Measurements from ENCODE around the gene VPS45.

VPS45 gene

DNA sequence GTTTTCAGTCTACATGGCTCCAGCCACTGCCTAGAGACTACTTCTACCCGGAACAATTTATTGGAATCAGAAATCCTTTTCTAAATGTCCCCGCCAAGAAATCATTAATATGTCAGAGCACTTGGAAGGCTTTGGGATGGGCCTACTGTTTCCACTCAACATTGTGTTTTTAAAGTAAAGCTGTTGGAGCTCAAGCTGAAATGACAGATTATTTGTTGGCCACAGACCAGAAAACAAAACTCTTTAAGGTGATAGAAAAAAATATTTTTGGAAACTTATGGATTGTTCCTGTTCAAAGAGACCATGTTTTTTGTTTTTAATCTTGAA, 496 bp downstream of the VPS45 start:
- H3K4me3 ChIP-seq (ENCODE audit: low read depth, low read length): peak overlapping the region; percentile 98

DNA sequence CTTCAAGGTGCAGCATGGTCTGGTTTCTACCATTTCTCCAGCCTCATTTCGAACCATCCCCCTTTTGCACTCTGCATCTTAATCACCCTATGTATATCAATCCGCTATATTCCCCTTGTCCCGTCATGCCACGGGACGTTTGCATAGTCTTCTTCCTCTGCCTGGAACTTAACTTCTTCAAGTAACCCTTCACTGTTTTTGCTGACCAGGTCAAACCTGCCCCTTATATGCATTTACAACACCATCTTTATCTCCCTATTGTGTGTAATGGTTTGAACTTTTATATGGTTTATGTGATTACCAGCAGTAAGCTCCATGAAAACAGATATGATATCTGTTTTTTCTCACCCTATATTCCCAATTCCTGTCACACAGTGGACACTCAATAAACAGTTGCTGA, 2.3 kb downstream of the VPS45 start:
- Histone ChIP-seq H3K27me3 (ENCODE audit: control insufficient read depth, insufficient read depth, low read length) (no peaks in the 10 kb centered on the region), H3K4me2 (ENCODE audit: low read length) (no peak overlapping the region), H3K4me1 (peaks cover 2% of the 10 kb centered on the region), H2AFZ (no peak overlapping the region), H3K9ac (no peak overlapping the region), H3K27ac (no peak overlapping the region), H3K36me3 (ENCODE audit: control insufficient read depth, insufficient read depth, low read length) (no peaks in the 10 kb centered on the region), H3K4me3 (ENCODE audit: low read depth, low read length) (no peak overlapping the region), H3K79me2 (no peaks in the 10 kb centered on the region), H3K9me3 (ENCODE audit: control insufficient read depth, low read length) (no peaks in the 10 kb centered on the region)
- TF ChIP-seq, protein P1, sequence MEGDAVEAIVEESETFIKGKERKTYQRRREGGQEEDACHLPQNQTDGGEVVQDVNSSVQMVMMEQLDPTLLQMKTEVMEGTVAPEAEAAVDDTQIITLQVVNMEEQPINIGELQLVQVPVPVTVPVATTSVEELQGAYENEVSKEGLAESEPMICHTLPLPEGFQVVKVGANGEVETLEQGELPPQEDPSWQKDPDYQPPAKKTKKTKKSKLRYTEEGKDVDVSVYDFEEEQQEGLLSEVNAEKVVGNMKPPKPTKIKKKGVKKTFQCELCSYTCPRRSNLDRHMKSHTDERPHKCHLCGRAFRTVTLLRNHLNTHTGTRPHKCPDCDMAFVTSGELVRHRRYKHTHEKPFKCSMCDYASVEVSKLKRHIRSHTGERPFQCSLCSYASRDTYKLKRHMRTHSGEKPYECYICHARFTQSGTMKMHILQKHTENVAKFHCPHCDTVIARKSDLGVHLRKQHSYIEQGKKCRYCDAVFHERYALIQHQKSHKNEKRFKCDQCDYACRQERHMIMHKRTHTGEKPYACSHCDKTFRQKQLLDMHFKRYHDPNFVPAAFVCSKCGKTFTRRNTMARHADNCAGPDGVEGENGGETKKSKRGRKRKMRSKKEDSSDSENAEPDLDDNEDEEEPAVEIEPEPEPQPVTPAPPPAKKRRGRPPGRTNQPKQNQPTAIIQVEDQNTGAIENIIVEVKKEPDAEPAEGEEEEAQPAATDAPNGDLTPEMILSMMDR (IDR thresholded peaks at IDR 0.05): no peak

More for the DNA sequence above, 496 bp downstream of the VPS45 start:
- TF ChIP-seq, protein P1 (IDR thresholded peaks at IDR 0.05): no peak
- Histone ChIP-seq H3K9me3 (ENCODE audit: control insufficient read depth, low read length) (no peaks in the 10 kb centered on the region), H2AFZ (peak overlapping the region; percentile 95), H3K36me3 (ENCODE audit: control insufficient read depth, insufficient read depth, low read length) (no peaks in the 10 kb centered on the region), H3K79me2 (no peaks in the 10 kb centered on the region), H3K9ac (no peak overlapping the region), H3K27ac (peak overlapping the region; percentile 92), H3K4me1 (peaks cover 2% of the 10 kb centered on the region), H3K27me3 (ENCODE audit: control insufficient read depth, insufficient read depth, low read length) (no peaks in the 10 kb centered on the region), H3K4me2 (ENCODE audit: low read length) (peak overlapping the region; percentile 100)

DNA sequence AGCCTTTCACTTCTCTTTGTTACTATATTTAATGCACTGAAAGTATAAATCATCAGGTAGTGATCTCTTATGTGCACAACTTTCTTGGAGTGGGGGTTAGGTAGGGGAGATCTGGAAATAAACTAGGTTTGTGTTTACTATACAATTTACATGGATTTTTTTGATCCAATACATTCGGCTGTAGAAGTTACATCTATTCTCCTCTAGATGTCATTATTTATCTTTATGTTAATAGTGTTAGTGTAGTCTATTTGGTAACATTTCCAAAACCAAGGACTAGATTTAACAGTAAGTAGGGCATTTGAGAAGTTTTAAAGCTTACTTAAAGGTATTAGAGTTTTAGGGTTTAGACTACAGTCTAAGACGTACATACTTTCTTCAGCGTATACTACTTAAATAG, 5.4 kb downstream of the VPS45 start:
- Histone ChIP-seq H2AFZ (no peak overlapping the region), H3K36me3 (ENCODE audit: control insufficient read depth, insufficient read depth, low read length) (no peaks in the 10 kb centered on the region), H3K9me3 (ENCODE audit: control insufficient read depth, low read length) (no peaks in the 10 kb centered on the region), H3K4me2 (ENCODE audit: low read length) (no peak overlapping the region), H3K9ac (no peak overlapping the region), H3K27ac (no peak overlapping the region), H3K4me1 (peaks cover 2% of the 10 kb centered on the region), H3K4me3 (ENCODE audit: low read depth, low read length) (no peak overlapping the region), H3K79me2 (no peaks in the 10 kb centered on the region), H3K27me3 (ENCODE audit: control insufficient read depth, insufficient read depth, low read length) (no peaks in the 10 kb centered on the region)
- TF ChIP-seq, protein P1 (IDR thresholded peaks at IDR 0.05): peak; percentile 22

DNA sequence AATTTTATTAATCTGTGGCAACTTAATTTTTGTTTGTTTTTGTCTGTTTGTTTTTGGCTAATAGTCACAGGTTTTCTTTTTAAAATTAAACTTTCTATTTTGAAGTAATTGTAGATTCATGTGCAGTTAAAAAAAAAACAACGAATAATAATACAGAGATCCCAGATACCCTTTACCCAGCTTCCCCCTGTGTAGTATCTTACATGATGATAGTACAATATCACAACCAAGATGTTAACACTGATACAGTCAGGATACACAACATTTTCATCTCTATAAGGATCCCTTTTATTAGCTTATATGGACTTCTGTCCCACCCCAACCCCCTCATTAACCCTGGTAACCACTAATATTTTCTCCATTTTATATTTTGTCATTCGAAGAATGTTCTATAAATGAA, 5.9 kb downstream of the VPS45 start:
- no peaks in the 10 kb centered on the region for H3K27me3 ChIP-seq (ENCODE audit: control insufficient read depth, insufficient read depth, low read length)
- H3K36me3 ChIP-seq (ENCODE audit: control insufficient read depth, insufficient read depth, low read length): no peaks in the 10 kb centered on the region

DNA sequence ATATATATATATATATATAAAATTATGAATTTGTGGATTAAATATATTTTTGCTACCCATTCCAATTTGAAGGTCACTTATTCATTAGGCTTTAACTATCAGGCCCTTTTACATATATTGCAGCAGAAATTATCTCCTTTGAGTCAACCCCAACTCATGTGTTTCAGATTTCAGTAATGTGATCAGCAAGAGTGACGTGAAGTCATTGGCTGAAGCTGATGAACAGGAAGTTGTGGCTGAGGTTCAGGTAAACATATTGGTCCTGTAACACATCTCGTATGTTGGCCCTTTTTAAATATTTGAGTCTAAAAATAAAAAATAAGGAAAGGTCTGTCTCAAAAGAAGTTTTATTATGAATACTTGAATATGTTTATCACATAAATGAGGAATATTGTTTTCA, 8.5 kb downstream of the VPS45 start:
- H3K36me3 ChIP-seq (ENCODE audit: control insufficient read depth, insufficient read depth, low read length): no peaks in the 10 kb centered on the region

More for the DNA sequence above, 5.9 kb downstream of the VPS45 start:
- H2AFZ ChIP-seq: no peak overlapping the region
- TF ChIP-seq, protein P1 (IDR thresholded peaks at IDR 0.05): no peak
- no peak overlapping the region for H3K27ac ChIP-seq
- no peaks in the 10 kb centered on the region for H3K9me3 ChIP-seq (ENCODE audit: control insufficient read depth, low read length)
- no peak overlapping the region for H3K9ac ChIP-seq
- H3K4me1 ChIP-seq: peaks cover under 1% of the 10 kb centered on the region
- H3K4me3 ChIP-seq (ENCODE audit: low read depth, low read length): no peak overlapping the region
- no peak overlapping the region for H3K4me2 ChIP-seq (ENCODE audit: low read length)
- no peaks in the 10 kb centered on the region for H3K79me2 ChIP-seq

More for the DNA sequence above, 8.5 kb downstream of the VPS45 start:
- H3K27ac ChIP-seq: no peak overlapping the region
- no peak overlapping the region for H3K4me3 ChIP-seq (ENCODE audit: low read depth, low read length)
- H3K4me1 ChIP-seq: no peaks in the 10 kb centered on the region
- H3K9ac ChIP-seq: no peak overlapping the region
- H3K79me2 ChIP-seq: no peaks in the 10 kb centered on the region
- H3K27me3 ChIP-seq (ENCODE audit: control insufficient read depth, insufficient read depth, low read length): no peaks in the 10 kb centered on the region
- H2AFZ ChIP-seq: no peak overlapping the region
- H3K9me3 ChIP-seq (ENCODE audit: control insufficient read depth, low read length): no peaks in the 10 kb centered on the region
- TF ChIP-seq, protein P1 (IDR thresholded peaks at IDR 0.05): no peak
- no peak overlapping the region for H3K4me2 ChIP-seq (ENCODE audit: low read length)
